ENCODE data around the gene TUT1. TPM values are rescaled to one million over a fixed set of nuclear protein-coding genes. Genes with fewer than 3 reads are reported as not detected.

TUT1 gene
- total RNA-seq, 6 donors from 2014 or later = 5.3 to 25.4 (median 11.7) TPM

DNA sequence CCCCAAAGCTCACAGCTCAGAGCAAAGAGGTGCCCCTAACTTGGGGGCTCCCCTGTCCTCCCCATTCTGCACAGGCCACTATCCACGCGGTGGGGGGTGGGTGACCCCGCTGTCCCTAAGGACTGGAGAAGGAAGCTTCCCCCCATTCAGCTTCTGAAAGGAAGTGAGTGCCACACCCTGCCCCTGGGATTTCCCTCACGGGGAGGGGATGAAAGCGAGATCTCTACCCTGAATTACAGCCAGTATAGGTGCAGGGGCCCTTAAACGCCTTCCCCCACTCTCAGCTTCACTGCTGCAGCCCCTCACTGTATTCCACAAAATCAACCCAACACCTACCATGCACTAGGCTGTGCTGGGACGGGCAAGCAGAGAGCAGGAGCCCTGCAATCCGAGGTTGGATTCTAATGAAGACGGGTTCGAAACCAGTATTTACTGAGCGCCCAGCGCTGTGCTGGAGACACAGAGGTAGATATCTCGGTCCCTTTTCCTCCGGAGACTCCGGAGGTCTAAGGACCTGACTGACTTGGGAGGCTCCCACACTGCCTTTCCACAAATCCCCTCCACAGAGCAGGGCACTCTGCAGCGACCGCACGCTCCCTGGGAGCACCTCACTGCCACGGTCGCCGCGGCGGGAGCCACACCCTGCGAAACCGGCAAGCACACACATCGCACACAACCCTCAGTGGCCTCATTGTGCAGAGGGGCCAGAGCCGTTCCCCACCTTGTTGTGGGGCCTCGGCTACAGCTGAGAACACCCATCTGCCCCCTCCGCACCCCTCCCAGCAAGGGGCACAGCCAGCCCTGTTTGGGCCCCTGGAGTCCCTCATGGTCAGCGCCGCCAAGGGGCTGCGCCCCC lies 46.5 kb downstream of the TUT1 start:
- ATAC-seq (ENCODE audit: low FRiP score in 2 of 2) (peak in 1 of 2 donors; percentile 0), DNase-seq (peak in 1 of 2 donors; percentile 88)

DNA sequence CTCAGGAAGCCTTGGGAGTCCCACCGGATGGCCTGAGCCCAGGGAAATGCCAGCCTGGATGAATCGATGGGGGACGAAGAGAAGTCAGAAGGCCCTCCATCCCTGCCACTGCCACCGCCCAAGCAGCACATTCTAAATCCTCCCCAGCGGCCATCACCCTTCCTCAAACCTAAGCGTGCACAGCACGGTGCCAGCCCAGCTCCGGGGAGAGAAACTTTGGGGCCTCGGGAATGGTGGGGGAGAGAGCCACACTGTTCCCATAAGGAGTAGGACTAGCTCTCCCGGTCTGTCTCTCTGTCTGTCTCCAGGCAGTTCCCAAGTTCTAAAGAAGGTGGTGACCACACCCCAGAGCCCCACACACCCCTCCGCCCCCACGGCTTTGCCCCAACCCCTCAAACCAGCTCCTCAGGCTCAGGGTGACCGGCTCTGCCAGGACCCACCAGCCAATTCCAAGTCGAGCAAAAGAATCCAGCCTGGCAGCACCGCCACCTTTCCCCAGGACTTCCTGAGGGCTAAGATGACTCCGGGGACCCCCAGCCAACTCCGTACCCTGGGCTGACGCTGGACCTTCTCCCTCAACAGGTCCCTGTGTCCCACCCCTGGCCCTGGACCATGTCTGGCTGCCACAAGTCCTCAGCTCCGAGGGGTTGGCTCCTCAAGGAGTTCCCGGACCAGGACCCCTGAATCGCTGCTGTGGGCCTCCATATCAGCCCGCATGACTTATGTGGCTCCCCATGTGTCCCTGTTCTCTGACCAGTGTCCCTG lies 47.5 kb downstream of the TUT1 start:
- Histone ChIP-seq H3K27ac (peak overlapping the region; percentile 96 to 99 (median 98)), H3K36me3 (peaks cover 0 to 2% (median 0%) of the 10 kb centered on the region in 4 donors), H3K9me3 (no peaks in the 10 kb centered on the region), H3K27me3 (peaks cover 0 to 4% (median 0%) of the 10 kb centered on the region in 4 donors), H3K4me3 (peak overlapping the region; percentile 85 to 99 (median 92)), H3K4me1 (peaks cover 65 to 89% (median 80%) of the 10 kb centered on the region in 4 donors)
- TF ChIP-seq EP300 (IDR thresholded peaks at IDR 0.05) (no peak), POLR2A (IDR thresholded peaks at IDR 0.05) (no peak), POLR2AphosphoS5 (IDR thresholded peaks at IDR 0.05) (no peak)
- TF ChIP-seq, protein P1, sequence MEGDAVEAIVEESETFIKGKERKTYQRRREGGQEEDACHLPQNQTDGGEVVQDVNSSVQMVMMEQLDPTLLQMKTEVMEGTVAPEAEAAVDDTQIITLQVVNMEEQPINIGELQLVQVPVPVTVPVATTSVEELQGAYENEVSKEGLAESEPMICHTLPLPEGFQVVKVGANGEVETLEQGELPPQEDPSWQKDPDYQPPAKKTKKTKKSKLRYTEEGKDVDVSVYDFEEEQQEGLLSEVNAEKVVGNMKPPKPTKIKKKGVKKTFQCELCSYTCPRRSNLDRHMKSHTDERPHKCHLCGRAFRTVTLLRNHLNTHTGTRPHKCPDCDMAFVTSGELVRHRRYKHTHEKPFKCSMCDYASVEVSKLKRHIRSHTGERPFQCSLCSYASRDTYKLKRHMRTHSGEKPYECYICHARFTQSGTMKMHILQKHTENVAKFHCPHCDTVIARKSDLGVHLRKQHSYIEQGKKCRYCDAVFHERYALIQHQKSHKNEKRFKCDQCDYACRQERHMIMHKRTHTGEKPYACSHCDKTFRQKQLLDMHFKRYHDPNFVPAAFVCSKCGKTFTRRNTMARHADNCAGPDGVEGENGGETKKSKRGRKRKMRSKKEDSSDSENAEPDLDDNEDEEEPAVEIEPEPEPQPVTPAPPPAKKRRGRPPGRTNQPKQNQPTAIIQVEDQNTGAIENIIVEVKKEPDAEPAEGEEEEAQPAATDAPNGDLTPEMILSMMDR (IDR thresholded peaks at IDR 0.05) = no peak
- DNase-seq (no peak), ATAC-seq (ENCODE audit: low FRiP score in 2 of 2) (no peak)
- 22 to 35% methylated on average over 7 to 22 of the region's 22 CpGs for WGBS, 2 donors

More for the DNA sequence above, 46.5 kb downstream of the TUT1 start:
- H3K27me3 ChIP-seq = peaks cover 0 to 4% (median 0%) of the 10 kb centered on the region in 4 donors
- H3K4me3 ChIP-seq = peak overlapping the region; percentile 85 to 99 (median 92)
- no peaks in the 10 kb centered on the region for H3K36me3 ChIP-seq
- 3 to 8% methylated on average over 10 to 24 of the region's 32 CpGs for WGBS, 2 donors
- TF ChIP-seq POLR2A (IDR thresholded peaks at IDR 0.05) = no peak
- TF ChIP-seq, protein P1 (IDR thresholded peaks at IDR 0.05) = peak in 1 of 6 experiments; percentile 4
- peak overlapping the region; percentile 96 to 99 (median 98) for H3K27ac ChIP-seq
- peaks cover 65 to 89% (median 80%) of the 10 kb centered on the region in 4 donors for H3K4me1 ChIP-seq
- no peaks in the 10 kb centered on the region for H3K9me3 ChIP-seq

DNA sequence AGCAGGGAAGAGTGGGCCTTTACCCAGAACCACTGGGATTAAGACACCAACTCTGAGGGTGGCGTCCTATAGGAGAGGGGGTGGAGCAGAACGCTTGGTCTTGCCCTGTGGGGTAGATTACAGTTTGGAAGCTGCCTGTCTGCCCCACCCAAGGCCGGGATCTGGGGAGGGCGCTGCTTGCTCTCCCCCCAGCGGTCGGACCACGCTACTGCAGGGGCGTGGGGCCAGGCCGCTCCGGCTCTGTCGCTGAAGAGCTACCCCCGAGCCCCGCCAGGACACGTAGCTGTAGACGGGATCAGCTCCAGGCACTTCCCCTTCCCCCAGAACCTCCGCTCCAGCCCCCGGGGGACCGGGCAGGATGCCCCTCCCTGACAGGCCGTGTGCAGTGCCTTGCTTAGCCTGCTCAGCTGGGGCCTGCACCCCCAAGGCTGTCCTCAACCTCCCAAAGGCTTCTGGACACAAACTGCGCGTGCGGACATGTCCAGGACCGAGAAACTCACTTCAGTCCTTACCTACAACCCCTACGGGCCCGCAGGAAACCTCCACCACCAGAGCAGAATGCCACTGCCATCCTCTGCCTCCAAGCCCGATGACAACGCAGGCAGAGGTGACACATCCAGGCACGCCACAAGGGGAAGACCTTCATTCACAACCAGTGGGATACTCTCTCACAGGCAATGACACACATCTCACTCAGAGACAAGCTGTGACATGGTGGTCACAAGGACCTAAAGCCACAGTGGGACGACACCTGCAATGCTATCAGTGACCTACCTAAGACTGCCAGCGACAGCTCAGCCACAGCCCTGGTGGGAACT lies 48.4 kb downstream of the TUT1 start:
- Histone ChIP-seq H3K27me3 (peaks cover 0 to 4% (median 0%) of the 10 kb centered on the region in 4 donors), H3K36me3 (peaks cover 0 to 10% (median 0%) of the 10 kb centered on the region in 4 donors), H3K4me1 (peaks cover 65 to 89% (median 80%) of the 10 kb centered on the region in 4 donors), H3K27ac (peak overlapping the region; percentile 96 to 99 (median 98)), H3K4me3 (peak overlapping the region; percentile 85 to 99 (median 92)), H3K9me3 (no peaks in the 10 kb centered on the region)
- WGBS, 2 donors = 14 to 34% methylated on average over 8 to 23 of the region's 30 CpGs
- TF ChIP-seq POLR2A (IDR thresholded peaks at IDR 0.05) = peak in 2 of 4 donors; percentile 7 to 20
- peak in 1 of 2 donors; percentile 43 for TF ChIP-seq POLR2AphosphoS5 (IDR thresholded peaks at IDR 0.05)
- TF ChIP-seq, protein P1 (IDR thresholded peaks at IDR 0.05) = peak; percentile 99 to 100 (median 99)
- no peak for TF ChIP-seq EP300 (IDR thresholded peaks at IDR 0.05)
- DNase-seq = peak; percentile 80 to 95
- ATAC-seq (ENCODE audit: low FRiP score in 2 of 2) = peak; percentile 70 to 73

DNA sequence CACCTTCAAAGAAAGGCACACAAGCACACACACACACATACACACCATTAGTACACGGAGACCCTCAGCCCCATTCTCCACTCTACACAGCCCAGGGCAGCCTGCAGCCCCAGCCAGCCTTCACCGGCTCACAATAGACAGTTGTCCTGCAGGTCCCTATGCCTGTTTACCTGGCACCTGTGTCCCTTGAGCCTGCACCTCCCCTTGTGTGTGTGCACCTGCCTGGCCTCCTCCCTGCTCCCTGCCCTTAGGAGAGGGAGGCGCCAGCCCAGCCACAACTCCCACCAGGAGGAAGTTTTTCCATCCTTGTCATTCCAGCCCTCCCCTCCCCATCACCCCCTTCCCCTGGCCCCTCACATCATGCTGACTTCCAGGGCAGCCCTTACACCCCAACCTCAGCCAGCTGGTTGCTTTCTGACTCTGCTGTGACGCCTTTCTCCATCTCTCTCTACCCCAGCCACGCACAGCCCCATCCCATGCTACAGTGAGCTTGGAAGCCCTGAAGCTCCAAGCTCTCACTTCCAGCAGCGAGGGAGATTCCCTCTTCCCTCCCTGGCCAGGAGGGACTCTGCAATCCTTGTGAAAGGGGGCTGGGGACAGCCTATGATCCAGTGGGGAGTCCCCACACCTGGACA lies 49.1 kb downstream of the TUT1 start:
- no peak for ATAC-seq (ENCODE audit: low FRiP score in 2 of 2)
- no peak for TF ChIP-seq POLR2A (IDR thresholded peaks at IDR 0.05)
- TF ChIP-seq EP300 (IDR thresholded peaks at IDR 0.05) = no peak
- no peak for TF ChIP-seq POLR2AphosphoS5 (IDR thresholded peaks at IDR 0.05)
- TF ChIP-seq, protein P1 (IDR thresholded peaks at IDR 0.05) = no peak

More for the DNA sequence above, 49.1 kb downstream of the TUT1 start:
- 45 to 47% methylated on average over 6 of the region's 6 CpGs for WGBS, 2 donors
- Histone ChIP-seq H3K9me3 (no peaks in the 10 kb centered on the region), H3K4me1 (peaks cover 63 to 89% (median 78%) of the 10 kb centered on the region in 4 donors), H3K4me3 (peak overlapping the region; percentile 85 to 99 (median 92)), H3K36me3 (peaks cover 0 to 10% (median 0%) of the 10 kb centered on the region in 4 donors), H3K27ac (peak overlapping the region; percentile 96 to 99 (median 98)), H3K27me3 (peaks cover 0 to 4% (median 0%) of the 10 kb centered on the region in 4 donors)
- DNase-seq = no peak

Data from upper lobe of left lung (tissue), 6 donors.